Epithelial cell of esophagus (primary cell): ENCODE data around the gene SPTLC2.
"Not testable (repeated sequence)": the region's sequence is repeated elsewhere in the genome, so short reads cannot be mapped to it uniquely, and the experiment has no call there.

ENCODE experiments used
- DNase-seq: peaks from one replicate; pipeline ENCODE4 v3.0.0; 2010; ENCODE audit warnings: low read depth
- H3K4me3 ChIP-seq: 2 replicates; pipeline ENCODE4 v1.5.1; 2011; ENCODE audit warnings: mild to moderate bottlenecking, low read length, control low read depth
- CTCF ChIP-seq: IDR thresholded peaks from 2 replicates; pipeline ENCODE4 v1.5.1; 2011; ENCODE audit warnings: low read depth, mild to moderate bottlenecking, low read length, control low read depth, inconsistent platforms; ENCODE audit not compliant: insufficient read depth; ENCODE audit errors: missing control alignments

SPTLC2 gene

DNA sequence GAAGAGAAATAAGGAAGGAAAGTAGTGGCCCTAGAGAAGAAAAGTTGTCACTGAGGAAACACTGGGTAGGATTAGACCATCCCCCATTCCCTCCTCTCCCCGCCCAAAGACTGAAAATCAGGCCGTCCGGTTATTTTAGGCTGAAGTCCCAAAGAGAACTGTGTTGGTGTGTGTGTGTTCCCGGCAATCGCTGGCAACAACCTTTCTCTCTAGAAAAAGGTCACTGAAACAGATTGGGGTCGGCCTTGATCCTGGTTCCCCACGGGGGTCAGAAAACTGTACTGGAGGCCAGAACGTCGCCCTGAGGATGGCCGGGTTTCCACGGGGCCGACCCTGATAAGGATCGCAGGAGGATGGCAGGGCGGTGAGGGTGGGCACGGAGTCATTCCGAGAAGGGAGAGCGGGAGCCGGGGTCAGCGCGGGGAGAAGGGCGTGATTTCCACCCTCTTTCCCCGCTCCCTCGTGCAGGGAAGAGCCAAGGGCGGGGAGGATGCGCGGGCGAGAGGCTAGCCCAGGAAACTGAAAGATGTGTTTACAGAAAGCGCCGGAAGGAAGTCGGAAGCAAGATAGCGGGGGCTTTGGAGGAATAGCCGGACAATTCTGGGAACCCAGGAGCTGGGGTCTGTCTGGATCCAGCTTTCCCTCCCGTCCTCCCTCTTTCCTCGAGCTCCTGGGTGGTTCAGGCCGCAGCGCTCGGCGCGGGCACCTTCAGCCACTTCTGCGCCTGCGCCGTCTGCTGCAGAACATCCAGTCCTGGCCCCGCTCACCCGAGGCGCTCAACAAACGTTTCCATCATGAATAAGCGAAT is 25.3 kb upstream of the SPTLC2 start:
- peak overlapping the region; percentile 47 for H3K4me3 ChIP-seq
- TF ChIP-seq CTCF = no peak
- peak; percentile 61 for DNase-seq

GRCh38 chr14:77640756-77641533 is 24.5 kb upstream of the SPTLC2 start:
- H3K4me3 ChIP-seq = no peak overlapping the region
- no peak for DNase-seq
- TF ChIP-seq CTCF = no peak

DNA sequence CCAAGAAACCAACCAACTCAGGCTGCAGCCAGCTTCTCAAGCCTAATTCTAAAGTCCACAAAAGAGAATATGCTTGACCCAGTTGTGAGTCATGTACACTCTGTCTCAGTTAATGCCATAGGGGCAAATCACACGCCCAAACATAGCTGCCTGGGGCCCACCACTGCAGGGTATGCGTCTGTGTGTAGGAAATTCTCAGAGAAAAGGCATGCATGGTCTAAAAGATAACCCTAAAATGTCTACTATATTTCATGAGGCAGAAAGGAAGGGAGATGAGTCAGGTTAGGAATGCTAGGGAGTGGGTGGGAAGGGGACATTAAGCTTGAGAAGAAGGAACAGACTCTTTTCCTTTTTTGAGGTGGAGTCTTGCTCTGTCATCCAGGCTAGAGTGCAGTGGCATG is 22.3 kb upstream of the SPTLC2 start:
- DNase-seq = peak; percentile 74
- no peak overlapping the region for H3K4me3 ChIP-seq
- no peak for TF ChIP-seq CTCF

DNA sequence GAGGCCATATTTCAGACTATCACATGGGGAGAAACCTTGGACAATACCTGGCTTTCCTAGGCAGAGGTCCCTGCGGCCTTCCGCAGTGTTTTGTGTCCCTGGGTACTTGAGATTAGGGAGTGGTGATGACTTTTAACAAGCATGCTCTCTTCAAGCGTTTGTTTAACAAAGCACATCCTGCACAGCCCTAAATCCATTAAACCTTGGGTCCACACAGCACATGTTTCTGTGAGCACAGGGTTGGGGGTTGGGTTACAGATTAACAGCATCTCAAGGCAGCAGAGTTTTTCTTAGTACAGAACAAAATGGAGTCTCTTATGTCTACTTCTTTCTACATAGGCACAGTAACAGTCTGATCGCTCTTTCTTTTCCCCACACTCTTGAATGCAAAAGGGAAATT is 19.4 kb upstream of the SPTLC2 start:
- not testable (repeated sequence) for DNase-seq, H3K4me3 ChIP-seq

GRCh38 chr14:77635466-77635865 is 19.0 kb upstream of the SPTLC2 start:
- not testable (repeated sequence) for DNase-seq, H3K4me3 ChIP-seq

DNA sequence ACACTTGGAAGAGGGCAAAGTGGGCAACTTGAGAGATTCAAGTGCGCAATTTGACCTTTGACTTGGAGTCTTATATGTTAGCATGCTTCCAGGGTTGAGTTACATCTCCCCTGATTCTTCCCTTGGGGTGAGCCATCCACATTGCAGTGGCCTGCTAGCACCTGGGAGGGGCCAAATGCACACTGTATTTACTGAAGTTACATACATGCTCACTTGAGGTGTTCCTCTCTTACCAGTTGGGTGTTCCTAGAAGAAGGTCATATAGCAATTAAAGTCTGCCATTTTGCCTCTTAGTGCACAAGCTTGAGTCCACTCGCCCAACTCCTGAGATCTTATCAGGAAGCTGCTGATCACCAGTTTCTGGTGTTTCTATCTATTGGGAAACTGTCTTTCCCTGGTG is 13.7 kb upstream of the SPTLC2 start:
- DNase-seq = no peak
- H3K4me3 ChIP-seq = no peak overlapping the region
- TF ChIP-seq CTCF = no peak

GRCh38 chr14:77625360-77625759 is 8.9 kb upstream of the SPTLC2 start:
- no peak overlapping the region for H3K4me3 ChIP-seq
- TF ChIP-seq CTCF = no peak
- no peak for DNase-seq

DNA sequence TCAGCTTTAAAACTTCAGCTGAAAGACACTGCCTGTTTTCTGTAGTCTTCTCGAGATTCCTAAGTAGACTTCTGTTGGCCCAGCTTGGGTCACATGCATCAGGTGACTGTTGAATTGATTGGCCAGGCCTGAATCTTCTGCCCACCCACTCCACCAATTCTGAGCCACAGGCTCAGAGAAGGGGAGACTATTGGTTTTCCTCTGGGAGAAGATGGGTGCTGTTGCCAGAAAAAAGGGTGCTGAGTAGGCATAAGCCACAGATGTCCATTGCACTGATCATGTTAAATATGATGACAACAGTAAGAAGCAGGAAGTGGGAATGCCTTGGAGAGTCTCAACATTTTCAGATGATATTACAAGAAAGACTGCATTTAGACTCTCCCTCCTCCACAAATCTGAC is 6.8 kb upstream of the SPTLC2 start:
- TF ChIP-seq CTCF = no peak
- no peak overlapping the region for H3K4me3 ChIP-seq
- DNase-seq = no peak
